Activated CD8-positive, alpha-beta memory T cell treated with anti-CD3 and anti-CD28 coated beads for 4 hours (primary cell): ENCODE data around the gene GSE1.

Experiments
- DNase-seq, 2 donors: peaks; one replicate each; pipeline ENCODE4 v3.0.0-alpha.2; 2020; ENCODE audit warnings: low read depth in 2 of 2

Gene GSE1

GRCh38 chr16:85612801-85613603, at the start of gene GSE1:
TSS of gene GSE1 (plus strand) at chr16:85613322. CDS start at chr16:85613392, 70 bp downstream.
- peak in 1 of 2 donors; percentile 20 for DNase-seq

- DNase-seq, result no peak
Measured at GRCh38 chr16:85563515-85564276, 49.4 kb upstream of the GSE1 start.

- DNase-seq, result no peak
Measured at GRCh38 chr16:85564277-85565051, 48.7 kb upstream of the GSE1 start.

GRCh38 chr16:85565340-85565739, 47.8 kb upstream of the GSE1 start:
- DNase-seq, result no peak

GRCh38 chr16:85565801-85566526, 47.2 kb upstream of the GSE1 start:
- no peak for DNase-seq

- DNase-seq, result no peak
Measured at GRCh38 chr16:85566561-85567100, 46.5 kb upstream of the GSE1 start.

- no peak for DNase-seq
Measured at GRCh38 chr16:85567101-85567866, 45.8 kb upstream of the GSE1 start.

GRCh38 chr16:85567935-85568334, 45.2 kb upstream of the GSE1 start:
- no peak for DNase-seq

GRCh38 chr16:85568519-85568918, 44.6 kb upstream of the GSE1 start:
- DNase-seq, result no peak

GRCh38 chr16:85569039-85569614, 44.0 kb upstream of the GSE1 start:
- no peak for DNase-seq

- no peak for DNase-seq
Measured at GRCh38 chr16:85569615-85570212, 43.4 kb upstream of the GSE1 start.

GRCh38 chr16:85570213-85570734, 42.8 kb upstream of the GSE1 start:
- no peak for DNase-seq

- DNase-seq, result no peak
Measured at GRCh38 chr16:85570735-85571562, 42.2 kb upstream of the GSE1 start.

- no peak for DNase-seq
Measured at GRCh38 chr16:85571563-85571812, 41.6 kb upstream of the GSE1 start.

- DNase-seq, result no peak
Measured at GRCh38 chr16:85571813-85572619, 41.1 kb upstream of the GSE1 start.

- DNase-seq, result no peak
Measured at GRCh38 chr16:85573045-85573695, 40.0 kb upstream of the GSE1 start.
